Endodermal cell (in vitro differentiated cells): Measurements from ENCODE around the gene ODF4. TPM values are rescaled to one million over a fixed set of nuclear protein-coding genes. Genes with fewer than 3 reads are reported as not detected.

ENCODE experiments used
- DNase-seq: peaks from one replicate; pipeline ENCODE4 v3.0.0-alpha.2; 2017
- H3K27ac ChIP-seq: 2 replicates; pipeline ENCODE4 v1.5.1; 2013; ENCODE audit warnings: mild to moderate bottlenecking, low read depth, low read length, moderate library complexity
- H3K27me3 ChIP-seq: 2 replicates; pipeline ENCODE4 v1.6.1; 2013; ENCODE audit warnings: mild to moderate bottlenecking, low read length, moderate library complexity; ENCODE audit not compliant: insufficient read depth, control insufficient read depth, poor library complexity, severe bottlenecking
- H3K36me3 ChIP-seq: 2 replicates; pipeline ENCODE4 v1.7.0; 2013; ENCODE audit warnings: mild to moderate bottlenecking, low read length, moderate library complexity; ENCODE audit not compliant: control insufficient read depth, insufficient read depth
- H3K4me1 ChIP-seq: one replicate; pipeline ENCODE4 v1.7.0; 2013; ENCODE audit warnings: low read length; ENCODE audit not compliant: control insufficient read depth, insufficient read depth
- H3K4me3 ChIP-seq: 2 replicates; pipeline ENCODE4 v1.5.1; 2013; ENCODE audit warnings: mild to moderate bottlenecking, low read length, moderate library complexity
- H3K9ac ChIP-seq: 2 replicates; pipeline ENCODE4 v1.6.1; 2013; ENCODE audit warnings: mild to moderate bottlenecking, low read length, moderate library complexity; ENCODE audit not compliant: poor library complexity, severe bottlenecking; ENCODE audit errors: extremely low read depth
- H3K9me3 ChIP-seq: 2 replicates; pipeline ENCODE4 v1.6.1; 2013; ENCODE audit warnings: mild to moderate bottlenecking, low read length, moderate library complexity; ENCODE audit not compliant: control insufficient read depth
- H3K27ac Mint-ChIP-seq: 2 replicates; pipeline ENCODE4 v1.8.0; 2020; ENCODE audit warnings: mixed read lengths
- H3K27me3 Mint-ChIP-seq: 2 replicates; pipeline ENCODE4 v1.8.0; 2021; ENCODE audit warnings: mild to moderate bottlenecking, mixed read lengths; ENCODE audit not compliant: insufficient read depth
- H3K36me3 Mint-ChIP-seq: 2 replicates; pipeline ENCODE4 v1.8.0; 2020; ENCODE audit warnings: low read depth, mixed read lengths
- H3K4me1 Mint-ChIP-seq: 2 replicates; pipeline ENCODE4 v1.8.0; 2020; ENCODE audit warnings: mixed read lengths
- H3K4me3 Mint-ChIP-seq: 2 replicates; pipeline ENCODE4 v1.8.0; 2020; ENCODE audit warnings: mild to moderate bottlenecking, moderate library complexity, mixed read lengths
- H3K9me3 Mint-ChIP-seq: 2 replicates; pipeline ENCODE4 v1.8.0; 2020; ENCODE audit warnings: mild to moderate bottlenecking, mixed read lengths
- CTCF ChIP-seq: fragments of 200-600 bp; sonication (generic); conservative IDR thresholded peaks from 2 replicates; pipeline ENCODE4 v1.5.0; 2021; ENCODE audit warnings: antibody characterized with exemption, mild to moderate bottlenecking
- WGBS, 2 experiments: methylation state at CpG; one replicate each; pipeline versions ENCODE4 v1.1.5 to v1.1.7; 2013; ENCODE audit warnings: missing lambda C conversion rate in 2 of 2, mixed read lengths in 1 of 2; ENCODE audit not compliant: insufficient coverage in 1 of 2, insufficient read length in 1 of 2; 5-methylcytosine and 5-hydroxymethylcytosine counted together
- total RNA-seq, 2 donors: library from RNA; stranded (reverse); fragmentation: NEBNext Ultra II Directional in 1 of 2; extraction: Animal tissue kit (Norgen Biotek cat#: 25700) in 1 of 2; gene quantifications; 2 replicates in 1 of 2; 3 replicates in 1 of 2; pipeline ENCODE4 v1.2.1, GENCODE V29; 2021

Gene ODF4
- total RNA-seq, 2 donors from 2014 or later: not detected

- peaks cover 9% of the 10 kb centered on the region for H3K4me1 Mint-ChIP-seq
- DNase-seq: no peak
- H3K27ac ChIP-seq: no peak overlapping the region
- H3K9ac ChIP-seq: no peak overlapping the region
- WGBS, 2 experiments: 100% methylated on average over 1 to 2 of the region's 2 CpGs
- H3K27ac Mint-ChIP-seq: no peak overlapping the region
- H3K4me3 ChIP-seq: no peak overlapping the region
- H3K9me3 Mint-ChIP-seq: peaks cover 2% of the 10 kb centered on the region
- H3K27me3 Mint-ChIP-seq: no peaks in the 10 kb centered on the region
- H3K4me1 ChIP-seq: no peaks in the 10 kb centered on the region
- no peak overlapping the region for H3K4me3 Mint-ChIP-seq
- H3K36me3 Mint-ChIP-seq: peaks cover 32% of the 10 kb centered on the region
- H3K9me3 ChIP-seq: no peaks in the 10 kb centered on the region
- no peaks in the 10 kb centered on the region for H3K27me3 ChIP-seq
- peaks cover 17% of the 10 kb centered on the region for H3K36me3 ChIP-seq
- TF ChIP-seq CTCF: no peak
These were observed 26.6 kb downstream of the ODF4 start for GRCh38 chr17:8366231-8366630.

GRCh38 chr17:8368193-8368592 lies 28.6 kb downstream of the ODF4 start:
- no peak overlapping the region for H3K27ac ChIP-seq
- TF ChIP-seq CTCF: no peak
- peaks cover 17% of the 10 kb centered on the region for H3K36me3 ChIP-seq
- no peak overlapping the region for H3K4me3 Mint-ChIP-seq
- peaks cover 8% of the 10 kb centered on the region for H3K4me1 Mint-ChIP-seq
- no peaks in the 10 kb centered on the region for H3K9me3 ChIP-seq
- DNase-seq: no peak
- H3K27me3 Mint-ChIP-seq: no peaks in the 10 kb centered on the region
- no peak overlapping the region for H3K4me3 ChIP-seq
- peaks cover 46% of the 10 kb centered on the region for H3K36me3 Mint-ChIP-seq
- no peaks in the 10 kb centered on the region for H3K27me3 ChIP-seq
- H3K9me3 Mint-ChIP-seq: peaks cover 4% of the 10 kb centered on the region
- no peak overlapping the region for H3K27ac Mint-ChIP-seq
- WGBS, 2 experiments: 90 to 93% methylated on average over 2 to 3 of the region's 3 CpGs
- no peaks in the 10 kb centered on the region for H3K4me1 ChIP-seq
- H3K9ac ChIP-seq: no peak overlapping the region

- Histone ChIP-seq H3K27me3 (no peaks in the 10 kb centered on the region), H3K9ac (no peak overlapping the region), H3K4me3 (no peak overlapping the region), H3K36me3 (peaks cover 17% of the 10 kb centered on the region), H3K4me1 (no peaks in the 10 kb centered on the region), H3K9me3 (no peaks in the 10 kb centered on the region), H3K27ac (no peak overlapping the region)
- Mint-ChIP-seq H3K9me3 (peaks cover 4% of the 10 kb centered on the region), H3K27ac (no peak overlapping the region), H3K36me3 (peaks cover 52% of the 10 kb centered on the region), H3K27me3 (no peaks in the 10 kb centered on the region), H3K4me1 (peaks cover 8% of the 10 kb centered on the region), H3K4me3 (no peak overlapping the region)
- DNase-seq: no peak
- WGBS, 2 experiments: 94 to 97% methylated on average over 8 of the region's 8 CpGs
- no peak for TF ChIP-seq CTCF
These were observed 30.3 kb downstream of the ODF4 start for GRCh38 chr17:8369944-8370343.
